HG03565 (cell line): Measurements from ENCODE around the gene CDKAL1.
A peak's percentile ranks its signal among the peaks of the same experiment; 100 is the strongest.
"Not testable (repeated sequence)": the region's sequence is repeated elsewhere in the genome, so short reads cannot be mapped to it uniquely, and the experiment has no call there.

Experiments
- ATAC-seq: cut with Tn5 transposase; IDR thresholded peaks from one replicate; pipeline ENCODE4 v1.9.1; 2021; ENCODE audit warnings: mild to moderate bottlenecking, moderate library complexity; ENCODE audit not compliant: unreplicated experiment

Gene CDKAL1

DNA sequence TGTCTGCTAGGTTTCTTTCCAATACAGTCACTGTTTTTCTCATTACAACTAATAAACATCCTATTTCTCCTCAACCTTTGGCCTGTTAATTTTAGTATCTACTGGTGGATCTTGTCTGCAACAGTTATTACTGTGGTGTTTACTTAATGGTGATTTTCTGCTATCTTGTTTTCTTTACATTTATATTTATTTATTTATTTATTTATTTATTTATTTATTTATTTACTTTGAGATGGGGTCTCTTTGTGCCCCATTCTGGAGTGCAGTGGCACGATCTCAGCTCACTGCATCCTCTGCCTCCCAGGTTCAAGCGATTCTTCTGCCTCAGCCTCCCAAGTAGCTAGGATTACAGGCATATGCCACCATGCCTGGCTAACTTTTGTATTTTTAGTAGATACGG lies 15.1 kb downstream of the CDKAL1 start:
- not testable (repeated sequence) for ATAC-seq

DNA sequence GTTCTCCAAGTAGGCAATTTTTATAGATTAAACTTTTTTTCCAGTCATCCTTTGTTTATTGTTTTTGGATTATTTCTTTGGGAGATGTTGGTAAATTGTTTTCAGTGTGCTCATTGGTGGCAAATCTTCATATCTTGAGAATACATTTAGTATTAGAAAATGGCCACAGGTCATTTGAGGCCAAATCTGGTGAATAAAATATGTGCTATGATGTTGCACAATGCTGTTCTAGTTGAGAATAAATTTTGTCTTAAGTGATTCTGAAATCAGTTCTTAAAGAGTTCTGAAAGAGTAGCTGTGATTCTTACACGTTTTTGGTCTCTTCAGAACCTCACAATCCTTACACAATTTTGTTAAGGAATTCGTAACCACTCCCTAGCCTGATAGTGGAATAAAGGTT lies 20.1 kb downstream of the CDKAL1 start:
- no peak for ATAC-seq

GRCh38 chr6:20554817-20555216 lies 20.6 kb downstream of the CDKAL1 start:
- ATAC-seq: no peak

DNA sequence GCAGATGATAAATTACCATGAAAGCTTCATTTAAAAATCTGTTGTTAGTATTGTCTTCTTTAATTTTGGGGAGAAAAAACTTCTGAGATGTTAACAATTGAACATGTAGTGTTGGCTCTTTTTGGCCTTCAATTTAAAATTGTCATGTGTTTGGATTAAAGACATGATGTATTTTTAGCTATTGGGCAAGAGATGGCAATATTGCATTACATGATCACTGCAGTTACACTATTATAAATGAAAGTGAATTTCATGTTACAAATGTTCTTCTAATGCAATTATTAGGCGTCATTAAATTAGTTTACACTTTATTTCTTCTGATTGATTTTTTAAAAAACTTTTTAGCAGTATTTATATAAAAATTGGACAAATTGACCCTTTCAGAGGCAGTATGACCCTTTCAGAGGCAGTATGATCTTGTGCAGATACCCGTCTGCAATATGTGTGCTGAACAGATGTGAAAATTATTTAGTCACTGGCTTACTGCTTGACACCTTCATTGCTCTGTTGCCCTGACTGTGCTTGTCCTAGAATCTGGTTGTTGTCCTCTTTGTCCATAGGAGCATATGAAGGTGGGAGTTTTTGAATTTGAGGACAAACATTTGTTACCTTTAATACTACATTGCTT lies 25.8 kb downstream of the CDKAL1 start:
- ATAC-seq: no peak

DNA sequence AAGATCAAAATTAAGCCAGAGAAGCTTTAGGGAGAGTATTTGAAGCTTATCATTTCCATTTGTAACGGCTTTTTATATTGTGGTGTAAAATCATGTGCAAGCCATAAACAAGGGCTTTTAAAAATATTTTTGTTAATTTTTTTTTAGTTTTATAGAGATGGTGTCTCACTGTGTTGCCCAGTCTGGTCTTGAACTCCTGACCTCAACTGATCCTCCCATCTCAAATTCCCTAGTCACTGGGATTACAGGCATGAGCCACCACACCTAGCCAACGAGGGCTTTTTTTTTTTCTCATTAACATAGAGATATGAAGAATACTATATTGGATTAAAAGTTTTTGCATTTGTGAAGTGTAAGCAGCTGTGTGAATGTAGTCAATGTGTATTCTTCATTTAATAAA lies 29.1 kb downstream of the CDKAL1 start:
- no peak for ATAC-seq

DNA sequence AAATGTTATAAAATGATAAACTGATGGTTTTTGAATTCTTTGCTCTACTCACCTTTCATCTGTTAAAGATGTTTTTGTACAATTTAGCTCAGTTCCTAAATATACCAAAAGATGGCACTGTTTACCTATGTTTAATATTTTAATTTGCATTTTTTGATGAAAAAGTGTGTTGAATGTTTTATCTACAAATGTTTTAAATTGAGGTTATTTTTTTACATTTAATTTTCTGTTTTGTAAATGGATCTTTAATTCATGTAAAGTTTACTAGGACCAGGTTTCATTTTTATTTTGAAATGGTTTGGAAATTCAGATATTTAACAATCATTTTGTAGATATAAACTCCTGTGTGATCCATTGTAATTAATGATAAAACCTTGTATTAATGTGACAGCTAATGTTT lies 30.0 kb downstream of the CDKAL1 start:
- no peak for ATAC-seq

- ATAC-seq: peak; percentile 73
Measured at GRCh38 chr6:20564777-20565176, 30.5 kb downstream of the CDKAL1 start.

GRCh38 chr6:20565342-20565741 lies 31.1 kb downstream of the CDKAL1 start:
- ATAC-seq: no peak

GRCh38 chr6:20566109-20566508 lies 31.9 kb downstream of the CDKAL1 start:
- no peak for ATAC-seq

DNA sequence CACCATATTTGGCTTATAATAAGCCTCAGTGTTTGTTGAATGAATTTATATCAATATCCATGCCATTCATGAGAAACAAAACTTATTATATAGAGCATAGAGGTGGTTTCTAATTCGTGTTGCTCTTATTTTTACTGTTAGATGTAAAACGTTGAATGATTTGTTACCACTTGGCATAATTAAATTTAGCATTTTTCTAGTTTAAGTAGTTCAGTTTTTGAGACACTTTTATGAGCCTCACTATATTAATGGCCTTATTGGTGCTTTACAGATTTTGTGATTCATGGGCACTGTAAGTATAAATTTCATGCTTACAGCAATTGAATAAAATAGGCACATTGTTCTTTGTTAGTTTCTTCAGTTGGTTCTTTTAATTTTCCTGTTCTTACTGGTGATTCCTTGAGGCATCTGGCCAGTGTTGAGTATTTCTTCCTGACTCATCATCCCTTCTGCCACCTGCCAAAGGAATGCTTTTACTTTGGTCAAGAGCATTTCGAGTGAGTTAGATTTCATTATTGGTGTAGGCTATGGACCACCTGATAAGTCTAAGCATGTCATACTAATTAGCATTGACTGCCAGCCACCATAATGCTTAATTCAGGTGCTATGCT lies 34.8 kb downstream of the CDKAL1 start:
- ATAC-seq: no peak

GRCh38 chr6:20571261-20571660 lies 37.0 kb downstream of the CDKAL1 start:
- no peak for ATAC-seq

GRCh38 chr6:20572288-20572687 lies 38.0 kb downstream of the CDKAL1 start:
- no peak for ATAC-seq

DNA sequence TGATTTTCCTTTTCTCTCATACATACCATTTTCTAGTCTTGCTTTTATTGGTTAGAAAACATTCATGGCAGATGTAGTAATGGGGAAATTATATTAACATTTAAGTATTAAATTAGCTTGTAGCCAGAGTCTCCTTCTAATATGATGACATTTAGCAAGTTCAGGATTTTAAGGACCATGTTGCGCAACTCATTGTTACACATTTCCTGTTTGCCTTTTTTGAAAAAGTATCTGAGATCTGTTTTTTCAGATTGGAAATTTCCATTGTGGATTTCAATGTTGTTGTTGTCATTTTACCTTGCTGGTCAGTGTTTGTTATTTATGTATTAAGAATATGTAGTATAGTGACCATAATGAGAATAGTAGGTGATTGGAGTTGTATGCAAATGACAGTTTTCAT lies 38.7 kb downstream of the CDKAL1 start:
- ATAC-seq: no peak

DNA sequence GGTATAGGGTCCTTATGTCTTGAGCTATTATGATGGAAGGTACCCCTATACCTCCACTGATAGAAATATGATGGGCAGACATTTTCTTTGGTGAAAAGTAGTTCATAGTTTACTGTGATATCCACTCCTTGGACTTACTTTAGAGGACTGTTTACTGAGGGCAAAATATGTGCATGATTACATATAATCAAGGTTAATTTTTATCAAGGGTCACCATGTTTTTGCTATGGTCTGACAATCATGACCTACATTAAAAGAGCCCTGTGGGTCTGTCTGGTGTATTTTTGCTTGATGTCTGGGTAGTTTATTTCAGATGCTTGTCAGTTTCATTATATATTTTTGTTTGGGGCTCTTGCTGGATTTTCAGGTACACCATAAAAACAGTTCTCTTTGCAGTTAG lies 40.1 kb downstream of the CDKAL1 start:
- no peak for ATAC-seq

GRCh38 chr6:20575125-20575524 lies 40.9 kb downstream of the CDKAL1 start:
- no peak for ATAC-seq

- no peak for ATAC-seq
Measured at GRCh38 chr6:20575704-20576451, 41.6 kb downstream of the CDKAL1 start.

DNA sequence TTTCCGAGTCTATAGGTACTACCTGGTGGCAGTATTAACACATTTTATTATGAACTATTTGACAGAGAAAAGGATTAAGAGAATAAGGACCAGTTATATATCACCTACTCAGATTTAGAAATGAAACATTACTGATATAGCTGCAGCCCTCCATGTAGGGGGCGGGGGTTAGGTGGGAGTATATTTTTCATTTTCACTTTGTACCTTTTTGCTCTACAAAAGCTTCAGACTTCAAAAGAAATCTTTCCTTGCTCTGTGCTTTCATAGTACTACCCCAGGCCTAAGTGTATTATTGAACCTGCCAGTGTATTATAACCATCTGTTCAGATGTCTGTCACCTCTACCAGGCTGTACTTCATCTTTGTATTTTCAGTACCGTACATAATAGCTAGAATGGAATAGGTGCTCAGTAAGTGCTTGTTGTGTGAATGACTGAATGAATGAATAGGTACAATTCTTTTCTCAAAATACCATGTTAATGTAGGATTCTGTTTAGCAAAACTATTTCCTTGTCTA lies 43.0 kb downstream of the CDKAL1 start:
- ATAC-seq: no peak

DNA sequence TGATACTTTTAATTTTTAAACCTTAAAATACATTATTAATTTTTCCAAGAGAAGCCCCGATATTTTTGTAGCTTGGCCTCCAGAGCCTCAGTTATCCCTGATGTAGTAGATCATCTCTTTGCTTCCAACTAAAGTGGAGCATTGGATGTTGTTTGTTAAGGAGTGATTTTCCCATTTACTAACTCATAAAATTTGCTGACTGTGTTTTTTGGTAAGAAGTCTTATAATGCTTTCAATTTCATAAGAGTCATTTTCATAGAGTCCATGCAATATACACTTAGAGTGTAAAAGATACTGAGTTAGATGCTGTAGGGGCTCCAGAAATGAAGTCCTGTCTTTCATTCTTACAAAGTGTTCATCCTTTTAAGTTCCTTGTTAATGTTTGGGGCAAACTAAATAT lies 46.8 kb downstream of the CDKAL1 start:
- ATAC-seq: no peak

DNA sequence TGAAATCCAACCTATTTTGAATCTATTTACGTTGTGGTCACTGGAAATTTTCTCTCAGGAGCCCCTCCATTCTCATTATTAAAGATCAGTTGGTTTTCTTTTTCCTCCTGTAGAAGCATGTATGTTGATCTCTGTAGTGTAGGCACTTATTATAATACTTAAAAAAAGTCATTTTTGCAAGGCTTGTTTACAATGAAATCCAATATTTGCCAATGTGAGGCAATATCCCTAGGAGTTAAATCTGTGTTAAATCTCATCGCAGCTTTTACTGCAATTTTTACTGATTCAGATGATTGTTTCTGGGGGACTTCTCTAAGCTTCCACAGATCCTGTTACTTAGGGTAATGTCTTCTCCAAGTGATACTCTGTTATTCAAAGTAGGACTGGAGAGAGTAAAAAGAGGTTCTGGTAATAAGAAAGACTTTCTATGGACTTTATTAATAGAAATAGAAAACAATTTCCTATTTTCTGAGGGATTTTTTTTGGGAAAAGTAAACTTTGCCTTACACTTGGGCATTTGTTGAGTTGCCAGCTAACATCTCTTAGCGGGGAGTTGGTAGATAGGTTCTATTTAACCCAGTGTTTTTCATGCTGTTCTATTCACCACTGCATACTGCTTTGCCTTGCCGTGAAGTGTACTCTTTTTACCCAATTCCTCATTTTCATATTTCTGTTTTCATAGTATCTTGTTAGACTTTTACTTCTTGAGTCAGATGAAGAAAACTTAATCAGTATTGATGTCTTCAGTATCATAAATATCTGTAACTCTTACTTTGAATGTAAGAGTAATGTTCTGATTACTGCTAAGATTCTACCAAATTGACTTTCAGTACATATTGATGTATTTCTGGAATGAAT lies 48.6 kb downstream of the CDKAL1 start:
- no peak for ATAC-seq

DNA sequence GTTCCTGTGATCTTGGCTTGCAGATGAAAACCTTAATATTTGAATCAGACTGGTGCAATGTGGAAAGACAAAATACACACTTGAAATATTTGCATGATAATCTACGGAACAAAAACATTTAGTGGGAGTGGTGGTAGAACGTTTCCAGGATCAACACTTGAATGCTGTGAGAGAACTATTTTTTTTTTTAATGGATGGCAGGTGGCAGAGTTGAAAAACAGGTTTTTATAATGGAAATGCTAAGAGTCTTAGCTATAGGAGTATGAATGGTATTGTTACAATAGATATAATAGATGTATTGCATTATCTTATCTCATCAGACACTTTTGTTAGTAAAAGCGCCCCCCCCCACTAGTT lies 49.2 kb downstream of the CDKAL1 start:
- no peak for ATAC-seq

DNA sequence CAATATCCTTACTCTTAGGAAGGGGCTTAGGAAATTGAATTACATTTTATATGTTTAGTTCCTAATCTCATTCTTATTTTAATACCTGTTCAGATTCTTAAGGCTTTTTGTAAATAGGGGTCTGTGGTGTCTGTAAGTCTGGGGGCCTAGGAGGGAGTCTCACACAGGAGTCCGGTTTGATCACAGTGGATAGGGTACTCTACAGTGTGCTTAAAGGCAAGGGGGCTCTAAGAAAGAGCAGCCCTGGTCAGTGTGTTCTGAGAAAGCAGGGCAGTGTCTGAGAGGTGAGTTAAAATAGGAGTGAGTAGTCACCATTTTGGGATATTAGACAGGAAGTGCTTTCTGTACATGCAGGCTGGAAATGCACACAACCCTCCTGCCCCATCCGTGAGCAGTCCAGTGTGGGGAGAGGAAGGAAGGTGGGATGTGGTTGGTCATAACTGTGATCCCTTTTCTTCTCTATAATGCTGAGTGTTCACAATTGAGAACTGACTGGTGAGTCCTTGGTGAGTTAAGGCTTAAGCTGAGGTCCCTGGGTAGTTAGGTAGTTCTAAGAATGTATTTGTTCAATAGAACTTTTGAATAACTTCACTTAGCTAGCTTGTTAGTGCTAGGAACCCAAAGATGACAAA lies 50.0 kb downstream of the CDKAL1 start:
- ATAC-seq: no peak
